ENCODE data around the gene SLC17A9. TPM values are rescaled to one million over a fixed set of nuclear protein-coding genes. Genes with fewer than 3 reads are reported as not detected.

Gene SLC17A9
- total RNA-seq (2014; rRNA removed; shearing (Covaris generic)), result 19.3 and 19.8 TPM in 2 replicates

GRCh38 chr20:62952373-62952967 lies at the start of gene SLC17A9:
Gene SLC17A9, plus strand, starts transcription at chr20:62952709. Its CDS starts 122 bp downstream, at chr20:62952831.

GRCh38 chr20:62926229-62927127 lies 26.0 kb upstream of the SLC17A9 start, which contains the start of gene DIDO1:
Gene DIDO1, minus strand, starts transcription at chr20:62926505.

DNA sequence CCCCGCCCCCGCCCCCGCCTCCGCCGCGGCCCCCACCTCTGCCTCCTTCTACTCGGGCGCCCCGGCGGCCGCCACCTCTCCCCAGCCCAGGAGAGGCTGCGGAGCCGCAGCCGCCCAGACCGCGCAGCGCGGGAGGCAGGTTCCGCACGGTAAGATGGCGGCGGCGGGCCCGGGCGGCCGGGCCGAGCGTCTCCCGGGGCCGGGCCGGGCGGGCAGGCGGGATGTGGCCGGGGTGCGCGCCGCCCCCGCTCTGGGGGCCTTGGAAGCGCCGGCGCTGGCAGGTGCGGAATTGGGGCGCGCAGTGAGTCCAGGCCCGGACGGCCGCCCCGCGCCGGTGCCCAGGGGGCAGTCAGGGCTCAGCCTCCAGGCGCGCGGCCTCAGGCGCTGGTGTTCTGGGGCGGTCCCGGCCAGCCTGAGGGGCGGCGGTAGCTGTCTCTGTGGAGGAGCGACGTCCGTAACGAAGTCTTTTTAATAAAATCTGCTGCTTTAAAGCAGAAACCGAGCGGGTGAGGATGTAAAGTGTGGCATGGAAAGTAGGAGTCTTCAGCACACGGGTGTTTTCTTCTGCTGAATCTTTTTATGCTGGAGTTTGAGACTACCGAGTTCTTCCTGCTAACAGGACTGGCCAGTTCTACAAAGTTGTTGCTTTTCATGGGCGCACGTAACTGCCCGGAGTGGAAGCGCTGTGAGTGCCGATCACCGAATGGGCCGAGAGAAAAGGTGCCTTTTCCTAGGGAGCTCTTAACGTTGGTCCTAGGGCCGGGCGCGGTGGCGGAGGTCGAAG lies 14.2 kb upstream of the SLC17A9 start, which contains the start of gene GID8:
GID8 (plus strand) TSS at position 43 of the 784 bp plus-strand sequence. CDS start 3,356 bp downstream, outside the sequence.

DNA sequence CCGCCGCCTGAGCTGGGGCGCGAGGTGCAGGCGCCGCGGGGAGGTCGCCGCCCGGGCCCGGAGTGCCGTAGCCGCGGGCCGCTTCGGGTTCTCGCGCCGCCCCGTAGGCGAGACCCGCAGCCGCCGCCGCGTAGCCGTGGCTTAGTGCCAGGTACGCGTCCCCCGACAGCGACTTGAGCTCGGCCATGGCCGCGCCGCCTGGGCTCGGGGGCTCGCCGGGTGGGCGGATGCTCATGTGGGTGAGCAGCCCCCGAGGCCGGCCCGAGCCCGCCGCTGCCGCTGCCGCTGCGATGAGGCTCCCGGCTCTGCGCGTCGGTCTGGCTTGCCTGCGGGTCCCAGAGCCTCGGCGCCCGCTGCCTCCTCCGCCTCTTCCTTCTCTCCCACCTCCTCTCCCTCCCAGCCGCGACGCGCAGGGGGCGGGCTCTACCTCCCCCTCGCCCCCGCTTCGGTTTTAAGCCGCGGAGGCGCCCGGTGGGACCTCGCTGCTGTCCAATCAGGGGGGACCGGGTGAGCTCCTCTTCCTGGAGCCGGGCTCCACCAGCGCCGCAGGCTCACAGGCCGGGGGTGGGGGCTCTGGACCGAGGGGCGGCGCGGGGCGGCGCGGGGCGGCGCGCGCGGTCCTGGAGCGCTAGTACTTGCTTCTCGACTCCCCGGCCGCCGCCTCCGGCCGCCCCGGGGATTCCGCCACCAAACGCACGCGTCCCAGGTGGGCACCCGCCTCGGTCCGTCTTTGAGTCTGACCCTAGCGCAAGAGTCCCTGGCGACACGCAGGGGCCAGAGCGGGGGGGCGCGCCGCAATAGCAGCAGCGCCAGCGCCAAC lies 54.2 kb downstream of the SLC17A9 start, which contains the start of gene BHLHE23:
BHLHE23 (minus strand) TSS at position 425 of the 820 bp plus-strand sequence; CDS start at position 235, 190 bp downstream.

Other genes with a start within 250 kb of the SLC17A9 start
- 3.6 and 4.1 TPM in 2 replicates for gene NTSR1, start 243.9 kb upstream of the SLC17A9 start, total RNA-seq (2014; rRNA removed; shearing (Covaris generic))
- gene MRGBP, start 156.2 kb upstream of the SLC17A9 start, total RNA-seq (2014; rRNA removed; shearing (Covaris generic)), result 48.5 and 51.4 TPM in 2 replicates
- gene OGFR, start 147.9 kb upstream of the SLC17A9 start, total RNA-seq (2014; rRNA removed; shearing (Covaris generic)), result 130 and 136 TPM in 2 replicates
- 835 and 843 TPM in 2 replicates for gene COL9A3, start 135.7 kb upstream of the SLC17A9 start, total RNA-seq (2014; rRNA removed; shearing (Covaris generic))
- 19.8 and 23.0 TPM in 2 replicates for gene TCFL5, start 90.9 kb upstream of the SLC17A9 start, total RNA-seq (2014; rRNA removed; shearing (Covaris generic))
- gene DIDO1, start 26.2 kb upstream of the SLC17A9 start, total RNA-seq (2014; rRNA removed; shearing (Covaris generic)), result 58.9 and 60.5 TPM in 2 replicates
- gene GID8, start 14.6 kb upstream of the SLC17A9 start, total RNA-seq (2014; rRNA removed; shearing (Covaris generic)), result 40.2 and 44.2 TPM in 2 replicates
- gene BHLHE23, start 54.3 kb downstream of the SLC17A9 start, total RNA-seq (2014; rRNA removed; shearing (Covaris generic)), result not detected in 2 replicates

All from A375 (cell line).